WI38 (cell line): Measurements from ENCODE around the gene PRPSAP2.

ENCODE experiments used
- H3K4me3 ChIP-seq: 2 replicates; pipeline ENCODE4 v1.5.1; 2011; ENCODE audit warnings: low read depth, mild to moderate bottlenecking, control low read depth, low read length
- TF ChIP-seq, protein P1 (sequence below): IDR thresholded peaks from 2 replicates; pipeline ENCODE4 v1.5.1; 2012; ENCODE audit warnings: low read depth, mild to moderate bottlenecking, control low read depth, low read length

The PRPSAP2 gene

DNA sequence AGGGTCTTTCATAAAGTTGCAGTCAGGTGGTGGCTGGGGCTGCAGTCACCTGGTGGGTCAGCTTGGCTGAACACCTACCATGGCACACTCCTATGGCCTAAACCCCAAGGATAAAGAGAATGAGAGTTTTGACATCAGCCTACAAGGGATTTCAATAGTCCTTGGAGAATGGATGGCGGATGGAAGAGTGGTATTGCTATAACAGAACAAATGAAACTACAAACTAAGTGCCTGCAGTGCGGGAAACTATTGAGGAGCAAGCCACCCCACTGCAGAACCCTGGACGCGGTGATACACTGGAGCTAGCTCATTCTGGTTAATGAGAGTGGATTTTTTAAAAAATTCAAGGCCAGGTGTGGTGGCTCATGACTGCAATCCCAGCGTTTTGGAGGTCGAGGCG lies 3.0 kb upstream of the PRPSAP2 start:
- TF ChIP-seq, protein P1, sequence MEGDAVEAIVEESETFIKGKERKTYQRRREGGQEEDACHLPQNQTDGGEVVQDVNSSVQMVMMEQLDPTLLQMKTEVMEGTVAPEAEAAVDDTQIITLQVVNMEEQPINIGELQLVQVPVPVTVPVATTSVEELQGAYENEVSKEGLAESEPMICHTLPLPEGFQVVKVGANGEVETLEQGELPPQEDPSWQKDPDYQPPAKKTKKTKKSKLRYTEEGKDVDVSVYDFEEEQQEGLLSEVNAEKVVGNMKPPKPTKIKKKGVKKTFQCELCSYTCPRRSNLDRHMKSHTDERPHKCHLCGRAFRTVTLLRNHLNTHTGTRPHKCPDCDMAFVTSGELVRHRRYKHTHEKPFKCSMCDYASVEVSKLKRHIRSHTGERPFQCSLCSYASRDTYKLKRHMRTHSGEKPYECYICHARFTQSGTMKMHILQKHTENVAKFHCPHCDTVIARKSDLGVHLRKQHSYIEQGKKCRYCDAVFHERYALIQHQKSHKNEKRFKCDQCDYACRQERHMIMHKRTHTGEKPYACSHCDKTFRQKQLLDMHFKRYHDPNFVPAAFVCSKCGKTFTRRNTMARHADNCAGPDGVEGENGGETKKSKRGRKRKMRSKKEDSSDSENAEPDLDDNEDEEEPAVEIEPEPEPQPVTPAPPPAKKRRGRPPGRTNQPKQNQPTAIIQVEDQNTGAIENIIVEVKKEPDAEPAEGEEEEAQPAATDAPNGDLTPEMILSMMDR = no peak
- no peak overlapping the region for H3K4me3 ChIP-seq

DNA sequence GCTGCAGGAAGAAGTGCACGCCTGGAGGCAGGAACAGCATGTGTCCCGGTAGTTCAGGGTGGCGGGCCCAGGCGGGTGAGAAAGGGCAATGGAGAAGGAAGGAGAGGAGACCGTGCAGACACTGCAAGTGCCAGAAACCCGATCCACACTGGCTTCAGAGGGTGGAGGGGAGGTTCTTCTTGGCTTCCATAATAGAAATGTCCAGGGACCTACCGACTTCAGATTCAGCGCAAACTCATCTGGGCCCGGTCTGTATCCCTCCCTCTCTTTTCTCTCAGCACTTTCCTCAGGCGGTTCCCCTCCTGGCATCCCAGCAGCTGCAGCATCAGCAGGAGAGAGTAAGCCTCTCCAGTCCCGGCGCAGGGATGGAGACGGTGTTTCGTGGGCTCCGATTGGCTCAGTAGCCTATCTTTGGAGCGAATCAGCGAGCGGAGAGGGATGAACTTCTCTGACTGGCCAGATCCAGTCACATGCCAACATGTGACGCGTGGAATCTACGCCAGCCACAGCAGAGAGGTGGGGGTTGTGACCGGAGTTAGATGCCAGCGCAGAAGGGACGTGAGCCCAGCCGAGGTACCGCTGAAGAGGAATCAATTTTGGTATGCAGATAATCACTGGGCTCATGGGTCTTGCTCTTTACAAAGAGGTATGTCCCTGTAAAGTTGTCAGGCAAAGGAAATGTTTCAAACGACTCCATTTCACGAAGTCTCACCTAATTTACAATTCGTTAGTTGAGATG lies 1.9 kb upstream of the PRPSAP2 start:
- peak overlapping the region; percentile 80 for H3K4me3 ChIP-seq
- TF ChIP-seq, protein P1 = no peak

DNA sequence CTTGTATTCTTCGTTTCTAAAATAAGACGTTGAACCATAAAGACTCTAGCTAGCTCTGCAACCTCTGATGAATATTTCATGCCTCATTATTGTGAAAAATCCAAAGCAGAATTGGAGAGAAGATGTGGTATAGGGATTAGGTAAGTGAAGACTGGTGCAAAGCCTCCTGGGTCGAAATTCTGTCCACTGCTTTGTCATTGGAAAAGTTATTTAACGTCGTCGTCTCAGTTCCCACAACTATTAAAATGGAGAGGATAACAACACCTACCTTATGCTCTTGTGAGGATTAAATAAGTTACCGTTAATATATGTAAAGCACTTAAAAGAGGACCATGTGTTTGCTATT lies 1.4 kb upstream of the PRPSAP2 start:
- peak overlapping the region; percentile 80 for H3K4me3 ChIP-seq
- TF ChIP-seq, protein P1 = no peak

DNA sequence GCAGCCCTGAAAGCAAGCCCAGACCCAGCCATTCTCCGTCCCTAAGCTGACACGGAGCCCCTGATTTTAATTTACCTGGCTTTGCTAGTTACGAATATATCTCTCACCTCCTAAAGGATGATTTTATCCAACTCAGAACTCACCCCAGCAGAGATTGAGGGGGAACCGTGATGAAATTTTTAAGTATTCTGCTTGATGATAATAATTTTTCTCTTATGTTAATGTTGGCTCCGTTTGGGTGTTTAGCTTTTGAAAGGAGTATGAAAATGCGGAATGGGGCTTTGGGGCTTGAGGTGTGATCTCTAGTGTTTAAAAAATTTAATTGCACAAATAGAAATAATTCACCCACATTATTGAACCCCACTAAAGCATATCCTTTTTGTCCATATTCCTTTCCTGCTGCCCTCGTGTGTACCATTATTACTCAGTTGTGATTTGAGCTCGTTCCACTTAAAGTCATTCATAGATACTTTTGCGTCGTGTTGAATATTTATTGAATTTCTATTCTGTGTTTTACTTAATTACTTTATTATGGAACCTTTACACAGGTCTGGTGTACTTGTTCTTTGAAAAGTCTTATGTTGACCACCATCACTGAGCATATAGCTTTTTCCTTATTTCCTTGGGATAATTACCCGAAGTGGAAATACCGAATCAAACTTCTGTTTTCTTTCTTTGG lies 775 bp downstream of the PRPSAP2 start:
- peak overlapping the region; percentile 66 for H3K4me3 ChIP-seq
- TF ChIP-seq, protein P1 = no peak

DNA sequence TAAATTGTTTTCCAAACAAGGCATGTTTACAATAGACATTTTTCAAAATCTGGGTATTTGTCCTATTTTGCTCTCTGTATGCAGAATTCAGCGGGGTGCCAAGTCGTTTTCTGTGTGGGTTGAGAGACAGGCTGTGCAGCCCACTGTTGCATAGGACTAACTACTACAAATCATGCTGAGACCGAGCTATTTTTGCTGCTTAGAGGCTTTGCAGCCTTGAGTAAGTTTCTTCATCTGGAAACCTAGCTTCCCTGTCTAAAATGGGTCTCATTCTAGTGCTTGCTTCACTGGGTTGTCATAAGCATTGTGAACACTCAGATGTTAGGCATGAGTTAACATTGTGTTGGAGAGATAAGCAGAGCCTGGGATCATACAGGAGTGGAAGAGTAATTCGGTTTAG lies 1.3 kb downstream of the PRPSAP2 start:
- TF ChIP-seq, protein P1 = no peak
- peak overlapping the region; percentile 66 for H3K4me3 ChIP-seq

DNA sequence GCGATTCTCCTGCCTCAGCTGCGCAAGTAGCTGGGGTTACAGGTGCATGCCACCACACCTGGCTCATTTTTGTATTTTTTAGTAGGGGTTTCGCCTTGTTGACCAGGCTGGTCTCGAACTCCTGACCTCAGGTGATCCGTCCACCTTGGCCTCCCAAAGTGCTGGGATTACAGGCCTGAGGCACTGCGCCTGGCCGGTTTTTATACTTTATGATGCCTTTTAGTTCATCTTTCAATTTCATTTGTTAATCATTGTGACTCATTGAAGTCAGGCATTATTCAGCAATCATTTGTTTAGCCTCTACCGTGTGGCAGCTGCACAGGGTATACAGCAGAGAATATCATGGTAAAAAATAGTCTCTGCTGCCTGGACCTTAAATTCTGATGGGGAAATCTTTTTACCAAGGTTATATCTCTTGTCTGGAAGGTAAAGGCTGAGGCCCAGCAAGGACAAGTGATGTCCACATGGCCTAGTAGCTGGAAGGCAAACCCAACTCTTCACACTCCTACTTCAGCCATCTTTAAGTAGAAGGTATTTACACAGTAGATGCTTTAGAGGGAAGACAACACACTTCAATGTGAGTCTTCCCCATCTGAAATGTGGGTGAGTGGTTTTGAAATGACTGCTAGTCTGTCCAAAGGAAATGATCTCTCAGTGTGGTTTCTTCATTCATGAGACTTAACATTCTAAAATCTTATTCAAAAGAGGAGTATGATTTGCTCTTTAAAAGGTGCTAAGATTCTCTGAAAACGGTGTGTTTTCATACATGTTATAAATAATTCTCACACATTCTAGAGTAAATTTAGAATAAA lies 2.4 kb downstream of the PRPSAP2 start:
- TF ChIP-seq, protein P1 = no peak
- no peak overlapping the region for H3K4me3 ChIP-seq
